ENCODE data around the gene TAF11L4. TPM values are rescaled to one million over a fixed set of nuclear protein-coding genes. Genes with fewer than 3 reads are reported as not detected.
"Not testable (repeated sequence)": the region's sequence is repeated elsewhere in the genome, so short reads cannot be mapped to it uniquely, and the experiment has no call there.

TAF11L4 gene
- polyA plus RNA-seq, 1 experiment, result not detected

GRCh38 chr5:17487174-17487512, 34.5 kb upstream of the TAF11L4 start:
- no peak for DNase-seq (ENCODE audit: low read depth)
- Histone ChIP-seq H3K36me3 (ENCODE audit: control insufficient read depth, insufficient read depth, low read length) (no peaks in the 10 kb centered on the region), H3K4me3 (ENCODE audit: low read depth, low read length) (no peak overlapping the region), H3K27me3 (ENCODE audit: control insufficient read depth, insufficient read depth, low read length) (no peaks in the 10 kb centered on the region; the same call in 1 of the 2 replicates)
- CTCF ChIA-PET, result no interaction called here
- TF ChIP-seq CTCF (IDR thresholded peaks at IDR 0.05; ENCODE audit: insufficient read depth, low read depth, low read length), result no peak
- POLR2A ChIA-PET, result no interaction called here

- H3K36me3 ChIP-seq (ENCODE audit: control insufficient read depth, insufficient read depth, low read length); DNase-seq (ENCODE audit: low read depth); CTCF ChIA-PET; H3K4me3 ChIP-seq (ENCODE audit: low read depth, low read length); POLR2A ChIA-PET; H3K27me3 ChIP-seq (ENCODE audit: control insufficient read depth, insufficient read depth, low read length): not testable (repeated sequence)
Observed at GRCh38 chr5:17491257-17491656, 30.3 kb upstream of the TAF11L4 start.

GRCh38 chr5:17492770-17493169, 28.8 kb upstream of the TAF11L4 start:
- no peak overlapping the region for H3K4me3 ChIP-seq (ENCODE audit: low read depth, low read length)
- H3K27me3 ChIP-seq (ENCODE audit: control insufficient read depth, insufficient read depth, low read length), result no peaks in the 10 kb centered on the region; the same call in 1 of the 2 replicates
- no peaks in the 10 kb centered on the region for H3K36me3 ChIP-seq (ENCODE audit: control insufficient read depth, insufficient read depth, low read length)
- no peak for TF ChIP-seq CTCF (IDR thresholded peaks at IDR 0.05; ENCODE audit: insufficient read depth, low read depth, low read length)
- ChIA-PET CTCF (no interaction called here), POLR2A (no interaction called here)
- no peak for DNase-seq (ENCODE audit: low read depth)

GRCh38 chr5:17497446-17497845, 24.2 kb upstream of the TAF11L4 start:
- no peak overlapping the region for H3K4me3 ChIP-seq (ENCODE audit: low read depth, low read length)
- CTCF ChIA-PET, result no interaction called here
- POLR2A ChIA-PET, result no interaction called here
- no peaks in the 10 kb centered on the region for H3K27me3 ChIP-seq (ENCODE audit: control insufficient read depth, insufficient read depth, low read length)
- TF ChIP-seq CTCF (IDR thresholded peaks at IDR 0.05; ENCODE audit: insufficient read depth, low read depth, low read length), result no peak
- H3K36me3 ChIP-seq (ENCODE audit: control insufficient read depth, insufficient read depth, low read length), result no peaks in the 10 kb centered on the region
- DNase-seq (ENCODE audit: low read depth), result no peak

- H3K36me3 ChIP-seq (ENCODE audit: control insufficient read depth, insufficient read depth, low read length); CTCF ChIA-PET; DNase-seq (ENCODE audit: low read depth); POLR2A ChIA-PET; H3K27me3 ChIP-seq (ENCODE audit: control insufficient read depth, insufficient read depth, low read length); H3K4me3 ChIP-seq (ENCODE audit: low read depth, low read length): not testable (repeated sequence)
Observed at GRCh38 chr5:17497931-17498330, 23.7 kb upstream of the TAF11L4 start, which contains the start of gene TAF11L2. Gene TAF11L2, plus strand, starts transcription at chr5:17498231.

GRCh38 chr5:17511775-17512325, 9.8 kb upstream of the TAF11L4 start:
- H3K36me3 ChIP-seq (ENCODE audit: control insufficient read depth, insufficient read depth, low read length), result no peaks in the 10 kb centered on the region

GRCh38 chr5:17517526-17517925, 4.1 kb upstream of the TAF11L4 start:
- H3K36me3 ChIP-seq (ENCODE audit: control insufficient read depth, insufficient read depth, low read length); H3K4me3 ChIP-seq (ENCODE audit: low read depth, low read length); H3K27me3 ChIP-seq (ENCODE audit: control insufficient read depth, insufficient read depth, low read length); DNase-seq (ENCODE audit: low read depth); POLR2A ChIA-PET; CTCF ChIA-PET: not testable (repeated sequence)

More at GRCh38 chr5:17511775-17512325, 9.8 kb upstream of the TAF11L4 start:
- no peak overlapping the region for H3K4me3 ChIP-seq (ENCODE audit: low read depth, low read length)
- TF ChIP-seq CTCF (IDR thresholded peaks at IDR 0.05; ENCODE audit: insufficient read depth, low read depth, low read length), result no peak
- no peak for DNase-seq (ENCODE audit: low read depth)
- ChIA-PET POLR2A (no interaction called here), CTCF (no interaction called here)
- H3K27me3 ChIP-seq (ENCODE audit: control insufficient read depth, insufficient read depth, low read length), result no peaks in the 10 kb centered on the region

- H3K4me3 ChIP-seq (ENCODE audit: low read depth, low read length); CTCF ChIA-PET: not testable (repeated sequence)
Observed at GRCh38 chr5:17518067-17518466, 3.5 kb upstream of the TAF11L4 start, which contains the start of gene TAF11L3. Gene TAF11L3, plus strand, starts transcription at chr5:17518367.

GRCh38 chr5:17519508-17519907, 2.1 kb upstream of the TAF11L4 start:
- POLR2A ChIA-PET; CTCF ChIA-PET; DNase-seq (ENCODE audit: low read depth); H3K27me3 ChIP-seq (ENCODE audit: control insufficient read depth, insufficient read depth, low read length); H3K4me3 ChIP-seq (ENCODE audit: low read depth, low read length); H3K36me3 ChIP-seq (ENCODE audit: control insufficient read depth, insufficient read depth, low read length): not testable (repeated sequence)

More at GRCh38 chr5:17518067-17518466, 3.5 kb upstream of the TAF11L4 start, which contains the start of gene TAF11L3:
- H3K36me3 ChIP-seq (ENCODE audit: control insufficient read depth, insufficient read depth, low read length); POLR2A ChIA-PET; H3K27me3 ChIP-seq (ENCODE audit: control insufficient read depth, insufficient read depth, low read length); DNase-seq (ENCODE audit: low read depth): not testable (repeated sequence)

- POLR2A ChIA-PET; H3K27me3 ChIP-seq (ENCODE audit: control insufficient read depth, insufficient read depth, low read length); H3K4me3 ChIP-seq (ENCODE audit: low read depth, low read length); H3K36me3 ChIP-seq (ENCODE audit: control insufficient read depth, insufficient read depth, low read length); CTCF ChIA-PET; DNase-seq (ENCODE audit: low read depth): not testable (repeated sequence)
Observed at GRCh38 chr5:17524935-17525334, 3.3 kb downstream of the TAF11L4 start, which contains the start of gene TAF11L5. Gene TAF11L5, plus strand, starts transcription at chr5:17525235.

All from BJ (cell line).